Left lung (tissue), 10 donors: ENCODE results near the gene CD59. TPM values are rescaled to one million over a fixed set of nuclear protein-coding genes. Genes with fewer than 3 reads are reported as not detected.

Source experiments
- ATAC-seq: fragments of 200-7000 bp; cut with Tn5 transposase; one replicate; pipeline ENCODE4 v1.9.1; 2020; ENCODE audit warnings: moderate library complexity
- DNase-seq, 4 donors: peaks; one replicate each; pipeline ENCODE4 v3.0.0-alpha.2; 2013 to 2020
- H3K27ac ChIP-seq, 2 donors: fragments of 200-600 bp; sonication (generic) in 1 of 2; one replicate each; pipeline versions ENCODE4 v1.5.0 to v1.8.0; 2020 to 2021
- H3K27me3 ChIP-seq, 2 donors: fragments of 200-600 bp; sonication (generic) in 1 of 2; one replicate each; pipeline versions ENCODE4 v1.5.0 to v1.8.0; 2020 to 2021
- H3K36me3 ChIP-seq, 2 donors: fragments of 200-600 bp; sonication (generic) in 1 of 2; one replicate each; pipeline versions ENCODE4 v1.5.0 to v1.8.0; 2020 to 2021
- H3K4me1 ChIP-seq, 2 donors: fragments of 200-600 bp; one replicate each; pipeline ENCODE4 v1.8.0; 2021
- H3K4me3 ChIP-seq, 2 donors: fragments of 200-600 bp; sonication (generic) in 1 of 2; one replicate each; pipeline versions ENCODE4 v1.5.0 to v1.8.0; 2020 to 2021; ENCODE audit warnings: mild to moderate bottlenecking in 1 of 2
- H3K9me3 ChIP-seq, 2 donors: fragments of 200-600 bp; sonication (generic) in 1 of 2; one replicate each; pipeline versions ENCODE4 v1.5.0 to v1.8.0; 2020 to 2021
- CTCF ChIP-seq, 2 donors: fragments of 200-600 bp; sonication (generic) in 1 of 2; IDR thresholded peaks; one replicate each; pipeline versions ENCODE4 v1.5.0 to v1.8.0; 2021; ENCODE audit warnings: antibody characterized with exemption in 2 of 2
- intact Hi-C, 2 donors: fragments of 100-400 bp; cut with DNase I; formaldehyde crosslinking; loops; one replicate each; pipeline versions ENCODE4 v1.11.2 to v1.14.2; 2022
- polyA plus RNA-seq, 6 donors: library from polyadenylated mRNA; unstranded; fragments of 120-200 nt; gene quantifications; one replicate each; pipeline ENCODE4 v1.2.1, GENCODE V29; 2013; ENCODE audit not compliant: insufficient read length in 6 of 6
- total RNA-seq, 2 donors: library from RNA; stranded (reverse); fragmentation: NEBNext Ultra II Directional; extraction: Animal tissue kit (Norgen Biotek cat#: 25700); gene quantifications; one replicate each; pipeline ENCODE4 v1.2.1, GENCODE V29; 2021
- donor health status: DM: no; HTN: yes; CAD: no.
- donor health status: DM: no; HTN: no; CAD: no.

The CD59 gene
- total and polyA plus RNA-seq, 8 donors = 190 to 1,244 (median 226) TPM

- Histone ChIP-seq H3K4me3 (no peak overlapping the region), H3K36me3 (peaks cover 0 to 89% of the 10 kb centered on the region in 2 donors), H3K27me3 (no peaks in the 10 kb centered on the region), H3K4me1 (peaks cover 25 to 80% of the 10 kb centered on the region in 2 donors), H3K9me3 (no peaks in the 10 kb centered on the region), H3K27ac (no peak overlapping the region)
- ATAC-seq (no peak), DNase-seq (no peak)
- TF ChIP-seq CTCF (IDR thresholded peaks at IDR 0.05) = no peak
- intact Hi-C loops = no loop called here
Observed at GRCh38 chr11:33718440-33718839, 17.8 kb downstream of the CD59 start.

GRCh38 chr11:33716243-33716642 is 20.0 kb downstream of the CD59 start:
- ATAC-seq = peak; percentile 22
- Histone ChIP-seq H3K4me1 (peaks cover 13 to 64% of the 10 kb centered on the region in 2 donors), H3K27me3 (no peaks in the 10 kb centered on the region), H3K4me3 (no peak overlapping the region), H3K27ac (peak overlapping the region; percentile 35 to 57), H3K36me3 (peaks cover 0 to 96% of the 10 kb centered on the region in 2 donors), H3K9me3 (no peaks in the 10 kb centered on the region)
- TF ChIP-seq CTCF (IDR thresholded peaks at IDR 0.05) = no peak
- intact Hi-C loops = no loop called here
- no peak for DNase-seq

DNA sequence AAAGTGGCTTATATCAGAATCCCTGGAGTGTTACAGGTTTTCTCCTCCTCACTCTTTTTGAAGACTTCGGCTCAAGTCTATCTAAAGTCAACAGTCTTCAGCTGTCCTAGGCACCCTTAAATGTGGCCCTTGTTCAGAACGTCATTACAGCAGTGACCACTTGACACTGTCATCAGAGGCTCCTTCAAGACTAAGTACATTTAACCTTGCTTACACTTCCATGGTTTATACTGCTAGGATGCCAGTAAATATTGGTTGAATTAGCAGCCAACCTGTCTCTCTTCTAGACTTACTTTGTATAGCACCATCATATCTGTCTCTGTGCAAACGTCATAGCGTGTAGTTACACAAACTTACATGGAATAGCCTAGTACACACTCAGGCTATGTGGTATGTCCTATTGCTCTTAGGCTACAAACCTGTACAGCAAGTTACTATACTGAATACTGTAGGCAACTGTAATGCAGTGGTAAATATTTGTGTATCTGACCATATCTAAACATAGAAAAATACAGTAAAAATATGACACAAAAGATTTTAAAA is 22.3 kb downstream of the CD59 start:
- peak; percentile 81 for ATAC-seq
- DNase-seq = peak in 1 of 4 donors; percentile 35
- Histone ChIP-seq H3K4me1 (peaks cover 16 to 58% of the 10 kb centered on the region in 2 donors), H3K27ac (peak overlapping the region; percentile 57 to 61), H3K9me3 (no peaks in the 10 kb centered on the region), H3K36me3 (peaks cover 0 to 96% of the 10 kb centered on the region in 2 donors), H3K4me3 (no peak overlapping the region), H3K27me3 (no peaks in the 10 kb centered on the region)
- intact Hi-C loops = no loop called here
- no peak for TF ChIP-seq CTCF (IDR thresholded peaks at IDR 0.05)

DNA sequence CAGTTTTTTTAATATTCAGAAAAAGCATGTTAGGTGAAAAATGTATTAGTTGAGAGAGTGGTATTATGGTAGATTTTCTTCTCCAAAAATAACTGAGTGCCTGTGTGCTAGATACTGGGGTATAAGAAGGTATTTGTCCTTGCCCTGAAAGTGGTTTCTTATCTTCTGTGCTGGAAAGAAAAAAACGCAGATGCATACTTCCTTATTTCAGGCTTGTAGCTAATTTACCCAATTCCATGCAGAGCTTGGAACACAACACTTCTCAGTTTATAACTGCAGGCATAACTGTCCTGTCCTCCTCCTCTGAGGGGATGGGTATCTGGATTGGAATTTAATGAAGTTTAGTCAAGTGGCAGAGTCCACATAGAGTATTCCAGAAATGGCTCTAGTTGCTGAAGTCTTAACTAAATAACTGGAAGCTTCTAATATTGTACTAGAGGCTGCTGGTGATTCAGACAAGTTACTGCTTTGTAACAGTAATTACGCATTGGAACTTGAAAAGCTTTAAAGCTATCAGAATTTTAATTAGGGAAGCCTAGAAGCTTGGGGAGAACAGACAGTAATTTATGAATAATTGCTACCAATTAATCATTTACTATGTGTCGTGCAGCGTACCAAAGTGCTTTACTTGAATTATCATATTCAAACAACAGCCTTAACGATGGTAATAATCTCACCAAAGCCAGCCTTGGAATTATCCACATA is 22.9 kb downstream of the CD59 start:
- intact Hi-C loops = no loop called here
- Histone ChIP-seq H3K36me3 (peaks cover 0 to 96% of the 10 kb centered on the region in 2 donors), H3K4me3 (no peak overlapping the region), H3K4me1 (peaks cover 20 to 63% of the 10 kb centered on the region in 2 donors), H3K9me3 (no peaks in the 10 kb centered on the region), H3K27ac (peak overlapping the region; percentile 57 to 61), H3K27me3 (no peaks in the 10 kb centered on the region)
- DNase-seq (no peak), ATAC-seq (peak; percentile 33)
- TF ChIP-seq CTCF (IDR thresholded peaks at IDR 0.05) = no peak

- Histone ChIP-seq H3K27me3 (no peaks in the 10 kb centered on the region), H3K4me3 (no peak overlapping the region), H3K4me1 (peaks cover 20 to 63% of the 10 kb centered on the region in 2 donors), H3K27ac (no peak overlapping the region), H3K9me3 (no peaks in the 10 kb centered on the region), H3K36me3 (peaks cover 0 to 93% of the 10 kb centered on the region in 2 donors)
- no peak for TF ChIP-seq CTCF (IDR thresholded peaks at IDR 0.05)
- no peak for DNase-seq
- intact Hi-C loops = no loop called here
- no peak for ATAC-seq
Observed at GRCh38 chr11:33712436-33712835, 23.8 kb downstream of the CD59 start.
